Middle frontal gyrus (tissue), 1 donor: ENCODE data around the gene RPL14.
A peak's percentile ranks its signal among the peaks of the same experiment; 100 is the strongest.
"Not testable (repeated sequence)": the region's sequence is repeated elsewhere in the genome, so short reads cannot be mapped to it uniquely, and the experiment has no call there.

Experiments
- DNase-seq: peaks from one replicate; pipeline ENCODE4 v3.0.0-alpha.2; 2015; ENCODE audit warnings: low spot score; ENCODE audit errors: extremely low spot score

RPL14 gene

DNA sequence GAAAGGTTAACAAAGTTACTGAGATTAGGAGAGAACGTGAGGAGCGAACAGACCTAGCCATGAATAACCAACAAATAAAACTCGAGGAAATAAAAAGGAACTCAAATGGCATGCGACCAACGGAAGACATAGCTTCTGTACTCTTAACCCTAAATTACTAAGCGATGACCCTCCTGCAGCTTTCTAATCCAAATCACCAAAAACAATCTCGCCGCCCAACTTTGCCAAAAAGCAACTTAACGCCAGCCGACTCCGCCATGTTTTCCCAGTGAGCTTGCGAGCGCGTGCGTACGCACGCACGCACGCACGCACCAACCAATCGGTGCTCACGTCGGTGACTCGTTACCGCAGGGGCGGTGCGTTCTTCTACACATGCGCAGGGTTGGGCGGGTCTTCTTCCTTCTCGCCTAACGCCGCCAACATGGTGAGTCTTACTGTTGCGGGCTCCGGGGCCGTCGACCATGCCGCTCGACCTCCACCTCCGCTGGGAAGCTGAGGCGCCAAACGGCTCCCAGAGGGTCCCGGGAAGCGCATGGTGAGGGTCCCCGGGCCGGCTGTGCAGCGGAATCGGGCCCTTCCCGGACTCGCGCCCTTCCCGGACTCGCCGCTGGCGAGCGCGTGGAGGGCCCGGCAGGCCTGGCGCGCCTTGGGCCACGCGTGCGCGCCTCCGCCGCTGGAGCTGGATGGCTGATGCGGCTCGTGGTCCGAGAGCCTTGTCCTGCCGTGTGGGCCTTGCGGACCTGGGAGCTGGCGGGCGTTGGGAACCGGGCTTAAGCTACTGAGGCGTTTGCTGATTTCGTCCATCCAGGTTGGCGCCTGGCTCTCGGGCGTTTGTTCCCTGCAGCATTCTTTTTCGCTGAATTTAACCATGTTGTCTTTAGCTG is at the start of gene RPL14:
RPL14 (plus strand) TSS at position 400 of the 884 bp plus-strand sequence; CDS start at position 533, 133 bp downstream.
- peak; percentile 97 for DNase-seq

DNA sequence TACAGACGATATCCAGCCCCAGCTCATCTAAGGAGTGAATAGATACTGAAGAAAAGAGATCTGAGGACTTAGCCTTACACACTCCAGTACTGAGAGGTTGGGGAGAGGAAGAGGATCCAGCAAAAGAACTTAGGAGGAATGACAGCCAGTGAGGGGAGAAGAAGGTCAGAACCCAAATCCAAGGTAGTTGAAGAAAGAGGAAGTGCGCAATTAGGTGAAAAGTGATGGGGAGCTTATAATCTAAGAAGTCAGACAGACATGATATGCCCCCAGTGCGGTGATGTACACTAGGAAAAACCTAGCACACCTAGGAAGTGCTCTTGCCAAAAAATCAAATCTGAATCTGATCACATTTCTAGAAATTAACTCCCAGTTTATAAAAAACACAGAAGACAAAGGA is 49.5 kb upstream of the RPL14 start:
- no peak for DNase-seq

DNA sequence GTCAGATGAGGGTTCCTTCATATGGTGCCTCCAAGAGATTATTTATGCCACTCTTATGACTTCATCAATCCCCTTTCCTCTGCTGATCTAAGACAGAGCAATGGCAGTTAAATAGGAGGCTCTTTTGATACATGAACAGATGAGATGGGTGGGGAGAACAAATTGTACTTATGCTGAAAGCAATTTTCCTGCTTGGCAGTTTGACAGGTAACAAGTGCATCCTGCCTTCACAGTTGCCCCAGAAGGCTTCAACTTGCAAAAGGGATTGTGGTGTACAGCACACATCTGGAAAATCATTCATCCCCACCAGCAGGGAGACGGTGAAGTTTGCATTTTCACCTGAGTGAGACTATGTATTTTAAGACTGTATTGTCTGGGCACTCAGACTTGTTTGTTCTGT is 42.9 kb upstream of the RPL14 start:
- no peak for DNase-seq

DNA sequence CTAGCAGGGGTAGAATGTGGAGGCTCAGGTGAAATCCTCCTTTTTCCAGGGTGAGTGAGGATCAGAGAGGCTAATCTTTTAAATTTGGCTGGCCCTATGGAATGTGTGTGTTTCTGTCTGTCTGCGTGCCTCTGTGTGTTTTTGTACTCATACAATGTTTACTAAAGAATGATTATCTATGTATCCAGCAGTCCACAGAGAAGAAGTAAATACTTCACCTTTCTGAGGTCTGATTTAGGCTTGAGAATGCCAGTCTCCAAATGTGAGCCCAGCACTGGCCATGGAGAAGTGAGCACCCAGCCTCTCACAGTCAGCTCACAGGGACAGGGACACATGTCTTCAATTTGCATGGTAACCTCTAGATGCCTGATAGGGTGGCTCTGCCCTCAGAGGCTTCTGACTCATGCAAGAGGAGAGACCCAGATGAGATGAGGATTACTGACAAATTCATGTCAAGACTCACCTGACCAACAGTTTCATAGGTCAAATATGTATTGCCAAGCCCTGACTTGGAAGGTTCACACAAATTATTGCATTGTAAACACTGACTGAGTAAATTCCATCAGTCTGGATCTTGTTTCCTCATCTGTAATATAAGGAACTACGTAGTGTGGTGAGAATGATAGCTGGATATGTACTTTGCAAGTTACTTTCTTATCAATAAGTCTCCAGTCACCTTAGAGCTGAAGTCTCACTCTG is 39.1 kb upstream of the RPL14 start:
- DNase-seq: no peak

DNA sequence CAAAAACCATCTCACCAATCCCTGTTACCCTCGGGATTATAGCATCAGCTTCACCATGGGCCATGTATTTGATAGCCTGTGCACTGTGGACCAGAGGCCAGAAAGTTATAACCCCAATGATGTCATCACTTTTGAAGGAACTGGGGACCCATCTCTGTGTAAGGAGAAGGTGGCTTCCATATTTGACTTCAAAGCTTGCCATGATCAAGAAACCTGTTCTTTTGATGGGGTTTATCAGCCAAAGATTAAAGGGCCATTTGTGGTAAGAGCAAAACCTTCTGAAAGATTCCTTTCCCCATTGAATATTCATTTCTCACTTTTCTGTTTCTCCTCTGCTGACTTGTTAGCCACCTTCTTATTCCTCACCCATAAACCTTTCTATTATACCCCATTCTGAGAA is 34.3 kb upstream of the RPL14 start:
- DNase-seq: no peak

DNA sequence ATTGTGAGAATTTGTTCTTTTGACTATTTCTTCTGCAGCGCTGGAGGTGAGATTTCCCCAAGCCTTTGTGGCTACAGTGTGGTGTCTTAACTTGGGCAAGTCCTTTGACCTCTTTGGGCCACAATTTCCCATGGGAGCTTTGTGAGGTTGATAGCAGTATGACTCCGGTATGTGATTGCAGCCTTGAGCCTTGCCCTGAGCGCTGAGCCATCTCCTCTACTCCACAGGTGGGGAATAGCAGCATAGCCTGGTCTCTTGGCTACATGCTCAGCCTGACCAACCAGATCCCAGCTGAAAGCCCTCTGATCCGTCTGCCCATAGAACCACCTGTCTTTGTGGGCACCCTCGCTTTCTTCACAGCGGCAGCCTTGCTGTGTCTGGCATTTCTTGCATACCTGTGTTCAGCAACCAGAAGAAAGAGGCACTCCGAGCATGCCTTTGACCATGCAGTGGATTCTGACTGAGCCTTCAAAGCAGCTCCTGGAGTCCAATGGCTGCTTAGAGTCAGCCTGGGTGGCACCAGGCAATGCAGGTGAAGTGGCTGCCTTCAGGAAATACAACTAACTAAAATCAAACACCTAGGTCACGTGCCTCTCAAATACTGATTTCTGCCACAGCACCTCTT is 30.0 kb upstream of the RPL14 start:
- no peak for DNase-seq

DNA sequence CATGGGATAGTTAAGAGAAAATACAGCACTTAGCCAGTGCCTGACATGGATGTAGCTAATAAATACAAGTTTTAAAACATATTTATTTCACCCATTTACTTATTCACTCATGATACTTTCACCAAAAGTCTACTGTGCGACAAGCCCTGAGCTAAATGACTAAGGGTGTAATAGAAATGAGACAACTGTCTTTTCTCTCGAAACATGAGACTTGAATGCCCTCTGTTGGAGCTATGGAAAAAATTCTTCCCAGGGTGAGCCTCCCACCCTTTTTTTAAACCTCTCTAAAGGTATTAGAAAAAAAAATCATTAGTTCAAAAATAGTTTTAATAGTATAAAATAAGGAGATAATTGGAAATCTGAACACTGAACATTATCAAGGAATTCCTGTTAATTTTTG is 24.3 kb upstream of the RPL14 start:
- DNase-seq: no peak

DNA sequence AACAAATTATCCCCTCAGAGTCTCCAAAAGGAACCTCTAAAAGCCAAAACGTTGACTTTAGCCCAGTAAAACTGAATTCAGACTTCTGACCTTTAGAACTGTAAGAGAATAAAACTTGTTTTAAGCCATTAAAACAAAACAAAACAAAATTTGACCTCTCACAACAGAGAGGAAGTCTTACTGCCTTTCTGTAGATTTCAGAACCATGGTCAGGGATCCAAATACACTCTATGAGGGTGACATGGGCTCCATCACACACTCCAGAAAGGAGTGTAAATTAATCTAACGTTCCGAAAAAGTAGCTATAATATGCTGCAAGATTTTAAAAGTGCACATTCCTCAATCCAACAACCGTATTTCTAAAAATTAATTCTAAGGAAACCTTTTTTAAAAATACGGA is 19.2 kb upstream of the RPL14 start:
- DNase-seq: no peak

DNA sequence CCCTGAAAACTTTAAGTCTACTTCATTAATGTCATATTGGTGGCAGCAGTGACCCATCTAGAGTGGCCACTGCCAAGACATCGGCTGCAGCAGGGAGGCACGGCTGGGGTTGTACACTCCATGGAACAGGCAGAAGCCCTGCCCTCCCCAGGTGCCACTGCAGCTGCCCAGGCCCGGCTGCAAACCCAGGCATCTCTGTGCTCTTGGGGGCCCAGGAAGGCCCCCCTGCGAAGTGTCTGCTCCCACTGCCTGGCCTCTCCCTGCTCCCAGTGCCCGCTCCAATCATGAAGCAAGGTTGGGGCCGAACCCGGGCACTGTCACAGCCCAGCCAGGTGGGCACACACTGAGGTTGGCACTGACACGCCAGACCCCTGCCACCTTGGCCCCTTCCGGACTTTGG is 12.1 kb upstream of the RPL14 start:
- no peak for DNase-seq

DNA sequence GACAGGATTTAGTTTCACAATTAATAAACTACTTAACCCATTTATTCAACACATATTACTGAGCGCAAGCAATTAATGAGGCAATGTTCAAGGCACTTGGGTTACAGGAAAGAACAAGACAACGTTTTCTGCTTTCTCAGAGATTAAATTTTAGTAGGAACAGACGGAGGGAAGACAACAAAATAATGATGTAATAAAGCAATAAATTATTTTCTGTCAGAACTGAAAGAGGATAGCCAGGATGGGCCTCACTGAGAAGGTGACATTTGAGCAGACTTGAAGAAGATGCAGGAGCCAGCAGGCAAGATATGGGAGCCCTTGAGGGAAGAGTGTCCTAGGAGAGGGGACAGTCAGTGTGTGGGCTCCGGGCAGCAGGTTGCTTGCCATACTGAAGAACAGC is 11.3 kb upstream of the RPL14 start:
- no peak for DNase-seq

DNA sequence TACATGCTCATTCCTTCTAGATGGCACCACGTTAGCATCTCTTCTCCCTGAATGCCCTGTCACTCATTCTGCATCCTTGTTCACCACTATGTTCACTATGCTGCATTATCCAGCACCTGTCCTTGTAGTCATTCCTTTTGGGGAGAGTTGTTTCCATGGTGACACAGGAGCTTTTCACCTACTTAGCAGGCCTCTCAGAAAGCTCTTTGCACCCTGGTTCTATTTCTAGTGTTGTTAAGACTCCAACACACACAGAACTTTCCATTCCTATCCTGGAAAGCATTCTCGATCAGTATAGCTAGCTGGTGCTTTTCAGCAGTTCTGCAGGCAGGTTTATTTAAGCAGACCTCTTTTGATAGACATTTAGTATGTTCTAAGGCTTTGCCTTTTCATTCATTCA is 6.7 kb upstream of the RPL14 start:
- DNase-seq: no peak

DNA sequence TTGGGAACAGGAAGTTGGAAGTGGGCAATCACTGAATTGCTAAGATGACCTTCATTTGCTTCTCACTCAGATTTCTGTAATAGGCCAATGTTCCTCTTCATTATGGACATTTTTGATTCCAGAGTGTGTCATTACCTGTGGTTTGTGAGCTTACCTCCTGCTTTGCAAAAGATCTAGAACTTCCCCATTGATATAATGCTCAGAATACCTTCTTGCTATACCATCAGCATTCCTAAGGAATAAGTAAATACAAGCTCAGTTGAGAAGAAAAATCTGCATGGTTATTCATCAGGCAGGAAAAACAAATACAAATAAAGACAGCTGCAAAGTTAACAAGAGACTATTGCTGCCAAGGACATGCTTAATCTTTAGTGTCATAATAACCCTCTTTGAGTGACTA is 5.6 kb upstream of the RPL14 start:
- no peak for DNase-seq

DNA sequence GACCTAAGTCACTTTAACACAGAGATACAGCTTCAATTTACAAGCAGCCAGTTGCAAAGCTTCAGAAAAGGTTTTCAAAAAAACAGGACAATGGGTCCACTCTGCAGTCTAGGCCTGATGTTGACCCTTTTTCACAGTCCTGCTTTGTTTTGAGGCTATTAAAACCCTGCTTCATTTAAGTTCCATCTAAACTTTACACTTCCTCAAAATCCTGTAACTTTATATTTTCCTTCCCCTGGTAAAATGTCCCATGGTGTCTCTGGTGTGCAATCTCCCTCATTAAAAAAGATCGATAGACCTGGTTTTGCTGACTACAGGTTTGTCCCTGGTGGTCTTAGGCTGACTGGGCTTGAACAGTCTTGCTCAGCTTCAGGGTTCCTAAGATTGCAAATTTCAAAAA is 5.1 kb upstream of the RPL14 start:
- no peak for DNase-seq

DNA sequence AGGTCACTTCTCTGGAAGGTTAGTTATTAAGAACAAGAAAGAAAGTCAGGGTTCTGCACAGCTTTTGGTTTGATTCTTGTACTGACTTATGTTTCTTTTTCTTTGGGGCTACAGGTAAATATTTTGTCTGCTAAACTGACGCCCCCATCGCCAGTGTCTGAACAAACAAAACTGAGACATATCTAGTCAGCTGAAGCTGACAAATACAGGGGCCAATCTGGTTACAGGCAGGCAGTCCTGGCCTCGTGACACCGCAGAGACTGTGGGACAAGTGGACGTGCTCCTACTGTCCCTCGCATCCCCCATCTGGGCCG is 4.6 kb upstream of the RPL14 start:
- no peak for DNase-seq

DNA sequence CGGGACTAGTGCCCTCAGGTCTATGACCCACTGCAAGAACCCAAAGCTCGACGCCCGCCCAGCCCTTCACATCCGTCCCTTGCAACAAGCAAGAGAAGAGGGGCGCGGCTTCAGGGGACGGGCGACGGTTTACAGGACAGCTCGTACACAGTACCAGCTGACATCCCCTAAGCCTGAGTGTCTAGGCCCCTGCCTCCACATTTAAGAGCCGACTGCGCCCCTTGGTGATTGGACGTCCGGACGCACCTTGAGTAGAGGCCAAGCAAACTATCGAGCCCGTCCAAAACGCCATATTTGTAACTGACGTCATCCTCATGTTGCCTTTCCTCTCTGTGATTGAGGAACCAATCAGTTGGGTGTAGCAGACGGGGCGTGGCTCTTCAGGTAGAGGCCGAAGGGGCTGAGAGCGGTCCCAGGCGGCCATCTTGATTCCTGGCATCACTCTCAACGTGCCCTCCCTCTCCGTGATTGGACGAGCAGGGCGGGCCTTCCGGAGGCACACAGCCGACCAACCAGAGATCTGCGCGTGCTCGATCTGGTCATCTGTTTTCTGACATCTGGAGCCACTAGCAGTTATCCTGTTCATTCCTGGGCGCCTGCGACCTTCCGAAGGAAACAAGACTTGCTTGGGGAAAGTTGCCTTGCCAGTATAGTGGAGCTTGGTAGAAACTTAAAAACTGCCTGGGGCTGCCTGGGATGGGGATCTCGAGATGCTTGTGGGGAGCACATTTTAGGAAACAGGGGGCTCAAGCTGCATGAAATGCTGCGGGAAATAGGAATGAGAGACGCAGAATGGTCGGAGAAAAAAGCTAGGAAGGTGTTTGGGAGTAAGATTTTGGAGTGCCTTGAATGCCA is 4.0 kb upstream of the RPL14 start:
- DNase-seq: peak; percentile 97

DNA sequence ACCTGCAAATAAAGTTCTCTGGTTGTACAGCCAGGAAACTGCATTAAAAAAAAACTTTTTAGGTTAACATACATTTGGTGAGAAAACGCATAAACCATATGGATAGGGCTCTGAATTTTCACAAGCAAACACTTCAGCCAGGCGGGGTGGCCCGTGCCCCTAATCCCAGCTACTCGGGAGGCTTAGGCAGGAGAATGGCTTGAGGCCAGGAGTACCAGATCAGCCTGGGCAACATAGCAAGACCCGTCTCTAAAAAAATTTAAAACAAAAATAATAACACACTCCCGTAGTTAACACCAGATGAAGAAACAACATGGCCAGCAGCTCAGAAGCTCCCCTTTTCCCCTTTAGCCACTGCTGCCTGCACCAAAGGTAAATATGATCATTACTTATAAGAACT is 3.2 kb upstream of the RPL14 start:
- no peak for DNase-seq

DNA sequence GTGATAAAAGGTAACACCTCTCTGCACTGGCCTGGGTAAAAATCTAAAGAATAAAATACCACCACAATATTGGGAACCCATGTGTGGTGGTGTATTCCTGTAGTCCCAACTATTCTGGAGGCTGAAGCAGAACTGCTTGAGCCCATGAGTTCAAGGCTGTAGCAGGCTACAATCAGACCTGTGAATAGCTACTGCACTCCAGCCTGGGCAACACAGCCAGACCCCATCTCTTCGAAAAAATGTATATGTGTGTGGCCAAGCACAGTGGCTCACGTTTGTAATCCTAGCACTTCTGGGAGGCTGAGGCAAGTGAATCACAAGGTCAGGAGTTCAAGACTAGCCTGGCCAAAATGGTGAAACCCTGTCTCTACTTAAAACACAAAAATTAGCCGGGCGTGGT is 1.8 kb upstream of the RPL14 start:
- DNase-seq: no peak

DNA sequence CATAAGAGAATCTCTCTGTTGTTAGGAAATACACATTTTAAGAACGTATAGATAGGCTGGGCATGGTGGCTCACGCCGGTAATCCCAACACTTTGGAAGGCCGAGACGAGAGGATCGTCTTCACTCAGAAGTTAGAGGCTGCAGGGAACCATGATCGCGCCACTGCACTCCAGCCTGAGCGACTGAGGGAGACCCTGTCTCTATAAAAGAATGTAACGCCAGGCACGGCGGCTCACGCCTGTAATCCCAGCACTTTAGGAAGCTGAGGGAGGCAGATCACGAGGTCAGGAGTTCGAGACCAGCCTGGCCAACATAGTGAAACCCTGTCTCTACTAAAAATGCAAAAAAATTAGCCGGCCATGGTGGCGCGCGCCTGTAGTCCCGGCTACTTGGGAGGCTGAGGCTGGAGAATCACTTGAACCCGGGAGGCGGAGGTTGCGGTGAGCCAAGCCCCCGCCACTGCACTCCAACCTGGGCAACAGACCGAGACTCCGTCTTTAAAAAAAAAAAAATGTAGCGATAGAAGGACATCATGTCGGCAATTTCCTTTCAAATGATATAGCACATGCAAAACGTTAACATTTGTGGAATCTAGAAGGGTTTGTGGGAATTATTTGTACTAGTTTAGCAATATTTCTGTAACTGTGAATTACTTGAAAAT is 730 bp upstream of the RPL14 start:
- no peak for DNase-seq

DNA sequence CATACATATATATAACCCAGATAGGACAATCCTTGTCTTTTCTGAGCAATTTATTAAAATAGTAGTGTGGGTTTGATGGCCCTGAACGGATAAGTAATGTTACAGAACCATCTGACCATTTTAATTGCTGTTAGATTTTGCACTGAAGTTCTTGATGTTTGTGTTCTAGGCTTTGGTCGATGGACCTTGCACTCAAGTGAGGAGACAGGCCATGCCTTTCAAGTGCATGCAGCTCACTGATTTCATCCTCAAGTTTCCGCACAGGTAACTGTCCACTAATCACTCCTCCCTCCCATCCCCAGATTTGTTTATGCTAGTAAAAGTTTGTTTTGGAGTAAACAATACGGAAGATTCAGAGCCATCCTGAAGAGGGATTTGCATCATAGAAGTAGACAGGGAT is 1.3 kb downstream of the RPL14 start:
- DNase-seq: no peak

DNA sequence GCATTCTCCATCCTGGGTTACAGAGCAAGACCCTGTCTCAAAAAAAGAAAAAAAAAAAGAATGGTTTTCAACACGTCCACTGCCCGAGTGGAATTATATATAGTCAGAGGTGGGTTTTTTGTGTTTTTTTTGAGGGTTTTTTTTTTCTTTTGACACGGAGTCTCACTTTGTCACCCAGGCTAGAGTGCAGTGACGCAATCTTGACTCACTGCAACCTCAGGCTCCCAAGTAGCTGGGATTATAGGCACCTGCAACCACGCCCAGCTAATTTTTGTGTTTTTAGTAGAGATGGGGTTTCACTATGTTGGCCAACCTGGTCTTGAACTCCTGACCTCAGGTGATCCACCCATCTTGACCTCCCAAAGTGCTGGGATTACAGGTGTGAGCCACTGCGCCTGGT is 3.3 kb downstream of the RPL14 start:
- not testable (repeated sequence) for DNase-seq

DNA sequence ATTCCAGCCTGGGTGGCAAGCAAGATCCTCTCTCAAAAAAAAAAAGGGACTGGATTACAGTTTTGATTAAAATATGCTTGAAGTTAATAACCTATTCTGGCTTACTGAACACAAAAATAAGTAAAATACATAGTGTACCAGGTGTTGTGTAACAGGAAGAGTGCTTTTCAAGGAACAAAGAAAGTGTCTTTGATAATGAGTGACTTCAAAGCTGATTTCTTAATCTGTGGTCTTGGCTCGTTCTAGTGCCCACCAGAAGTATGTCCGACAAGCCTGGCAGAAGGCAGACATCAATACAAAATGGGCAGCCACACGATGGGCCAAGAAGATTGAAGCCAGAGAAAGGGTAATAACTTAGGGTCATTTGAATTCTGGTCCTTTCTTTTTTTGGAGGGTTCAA is 4.0 kb downstream of the RPL14 start:
- no peak for DNase-seq
